ENCODE measurements around the gene CCDC187. TPM values are rescaled to one million over a fixed set of nuclear protein-coding genes. Genes with fewer than 3 reads are reported as not detected.

CCDC187 gene
- total RNA-seq, 1 donor from 2014 or later = not detected

GRCh38 chr9:136218673-136219072 lies 85.2 kb downstream of the CCDC187 start:
- Histone ChIP-seq H3K27ac (no peak overlapping the region), H3K4me1 (peaks cover 6% of the 10 kb centered on the region), H3K9me3 (no peaks in the 10 kb centered on the region), H3K4me3 (no peak overlapping the region), H3K36me3 (peaks cover 0 to 25% of the 10 kb centered on the region in 2 donors), H3K27me3 (no peaks in the 10 kb centered on the region)
- TF ChIP-seq, protein P1, sequence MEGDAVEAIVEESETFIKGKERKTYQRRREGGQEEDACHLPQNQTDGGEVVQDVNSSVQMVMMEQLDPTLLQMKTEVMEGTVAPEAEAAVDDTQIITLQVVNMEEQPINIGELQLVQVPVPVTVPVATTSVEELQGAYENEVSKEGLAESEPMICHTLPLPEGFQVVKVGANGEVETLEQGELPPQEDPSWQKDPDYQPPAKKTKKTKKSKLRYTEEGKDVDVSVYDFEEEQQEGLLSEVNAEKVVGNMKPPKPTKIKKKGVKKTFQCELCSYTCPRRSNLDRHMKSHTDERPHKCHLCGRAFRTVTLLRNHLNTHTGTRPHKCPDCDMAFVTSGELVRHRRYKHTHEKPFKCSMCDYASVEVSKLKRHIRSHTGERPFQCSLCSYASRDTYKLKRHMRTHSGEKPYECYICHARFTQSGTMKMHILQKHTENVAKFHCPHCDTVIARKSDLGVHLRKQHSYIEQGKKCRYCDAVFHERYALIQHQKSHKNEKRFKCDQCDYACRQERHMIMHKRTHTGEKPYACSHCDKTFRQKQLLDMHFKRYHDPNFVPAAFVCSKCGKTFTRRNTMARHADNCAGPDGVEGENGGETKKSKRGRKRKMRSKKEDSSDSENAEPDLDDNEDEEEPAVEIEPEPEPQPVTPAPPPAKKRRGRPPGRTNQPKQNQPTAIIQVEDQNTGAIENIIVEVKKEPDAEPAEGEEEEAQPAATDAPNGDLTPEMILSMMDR (IDR thresholded peaks at IDR 0.05) = no peak
- TF ChIP-seq POLR2A (IDR thresholded peaks at IDR 0.05) (no peak), POLR2AphosphoS5 (IDR thresholded peaks at IDR 0.05; ENCODE audit: insufficient read depth in 1 of 2, low read depth in 1 of 2) (no peak)
- no peak for DNase-seq (ENCODE audit: extremely low spot score in 2 of 2)
- intact Hi-C loops (cut with DNase I) = no loop called here

- Histone ChIP-seq H3K4me3 (no peak overlapping the region), H3K36me3 (peaks cover 0 to 29% of the 10 kb centered on the region in 2 donors), H3K27me3 (no peaks in the 10 kb centered on the region), H3K27ac (no peak overlapping the region), H3K4me1 (peaks cover 6% of the 10 kb centered on the region), H3K9me3 (no peaks in the 10 kb centered on the region)
- intact Hi-C loops (cut with DNase I) = no loop called here
- no peak for TF ChIP-seq POLR2A (IDR thresholded peaks at IDR 0.05)
- TF ChIP-seq, protein P1 (IDR thresholded peaks at IDR 0.05) = no peak
- no peak for TF ChIP-seq POLR2AphosphoS5 (IDR thresholded peaks at IDR 0.05; ENCODE audit: insufficient read depth in 1 of 2, low read depth in 1 of 2)
- DNase-seq (ENCODE audit: extremely low spot score in 2 of 2) = no peak
These were observed 85.6 kb downstream of the CCDC187 start for GRCh38 chr9:136218271-136218670.

- TF ChIP-seq, protein P1 (IDR thresholded peaks at IDR 0.05) = no peak
- no peak for TF ChIP-seq POLR2AphosphoS5 (IDR thresholded peaks at IDR 0.05; ENCODE audit: insufficient read depth in 1 of 2, low read depth in 1 of 2)
- TF ChIP-seq POLR2A (IDR thresholded peaks at IDR 0.05) = no peak
- Histone ChIP-seq H3K27ac (no peak overlapping the region), H3K27me3 (no peaks in the 10 kb centered on the region), H3K4me1 (peaks cover 6% of the 10 kb centered on the region), H3K36me3 (peaks cover 0 to 38% of the 10 kb centered on the region in 2 donors), H3K4me3 (no peak overlapping the region), H3K9me3 (no peaks in the 10 kb centered on the region)
- no peak for DNase-seq (ENCODE audit: extremely low spot score in 2 of 2)
- intact Hi-C loops (cut with DNase I) = no loop called here
These were observed 87.2 kb downstream of the CCDC187 start for GRCh38 chr9:136216541-136217244.

DNA sequence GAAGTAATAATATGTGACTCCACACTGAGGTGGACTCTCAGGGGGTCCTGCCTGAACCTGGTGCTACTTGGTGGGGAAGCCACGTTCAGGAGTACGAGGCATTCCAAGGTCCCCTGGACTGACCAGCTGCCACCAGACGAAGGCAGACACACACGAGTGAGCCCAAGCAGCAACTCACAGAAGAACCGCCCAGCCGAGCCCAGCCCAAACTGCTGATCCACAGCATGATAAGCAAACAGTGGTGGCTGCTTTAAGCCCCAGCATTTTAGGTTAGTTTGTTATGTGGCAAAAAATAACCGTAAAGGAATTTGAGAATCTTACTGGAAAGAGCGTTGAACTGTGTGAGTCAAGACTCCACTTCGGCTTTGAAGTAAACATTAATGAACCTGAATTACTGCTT lies 90.2 kb downstream of the CCDC187 start:
- H3K4me1 ChIP-seq = no peaks in the 10 kb centered on the region
- H3K36me3 ChIP-seq = peaks cover 0 to 38% of the 10 kb centered on the region in 2 donors
- no peaks in the 10 kb centered on the region for H3K27me3 ChIP-seq
- no peaks in the 10 kb centered on the region for H3K9me3 ChIP-seq
- TF ChIP-seq, protein P1 (IDR thresholded peaks at IDR 0.05) = no peak
- TF ChIP-seq POLR2A (IDR thresholded peaks at IDR 0.05) (no peak), POLR2AphosphoS5 (IDR thresholded peaks at IDR 0.05; ENCODE audit: insufficient read depth in 1 of 2, low read depth in 1 of 2) (no peak)
- intact Hi-C loops (cut with DNase I) = no loop called here
- DNase-seq (ENCODE audit: extremely low spot score in 2 of 2) = no peak
- no peak overlapping the region for H3K27ac ChIP-seq
- H3K4me3 ChIP-seq = no peak overlapping the region

- TF ChIP-seq POLR2AphosphoS5 (IDR thresholded peaks at IDR 0.05; ENCODE audit: insufficient read depth in 1 of 2, low read depth in 1 of 2) = no peak
- TF ChIP-seq POLR2A (IDR thresholded peaks at IDR 0.05) = no peak
- TF ChIP-seq, protein P1 (IDR thresholded peaks at IDR 0.05) = no peak
- no peaks in the 10 kb centered on the region for H3K27me3 ChIP-seq
- no peak for DNase-seq (ENCODE audit: extremely low spot score in 2 of 2)
- intact Hi-C loops (cut with DNase I) = no loop called here
- H3K9me3 ChIP-seq = no peaks in the 10 kb centered on the region
- H3K36me3 ChIP-seq = peaks cover 0 to 38% of the 10 kb centered on the region in 2 donors
- H3K4me1 ChIP-seq = no peaks in the 10 kb centered on the region
- H3K27ac ChIP-seq = no peak overlapping the region
- H3K4me3 ChIP-seq = no peak overlapping the region
These were observed 91.4 kb downstream of the CCDC187 start for GRCh38 chr9:136212345-136212950.
